Right lobe of liver (tissue), 6 donors: ENCODE data around the gene UBAP1L. TPM values are rescaled to one million over a fixed set of nuclear protein-coding genes. Genes with fewer than 3 reads are reported as not detected.
A peak's percentile ranks its signal among the peaks of the same experiment; 100 is the strongest.

Source experiments
- ATAC-seq, 4 donors: fragments of 200-7000 bp; cut with Tn5 transposase; one replicate each; pipeline ENCODE4 v1.9.1; 2020; ENCODE audit warnings: mild to moderate bottlenecking in 4 of 4, moderate library complexity in 4 of 4
- DNase-seq, 3 donors: peaks; one replicate each; pipeline ENCODE4 v3.0.0-alpha.2; 2020
- H3K27ac ChIP-seq, 3 donors: fragments of 200-600 bp; one replicate each; pipeline ENCODE4 v1.8.0; 2022
- H3K27me3 ChIP-seq, 2 donors: fragments of 200-600 bp; one replicate each; pipeline ENCODE4 v1.8.0; 2022
- H3K36me3 ChIP-seq, 4 donors: fragments of 200-600 bp; sonication (generic) in 1 of 4; one replicate each; pipeline versions ENCODE4 v1.5.1 to v1.8.0; 2017 to 2022; ENCODE audit warnings: control low read depth in 1 of 4
- H3K4me1 ChIP-seq, 4 donors: fragments of 200-600 bp; sonication (generic) in 1 of 4; one replicate each; pipeline versions ENCODE4 v1.5.1 to v1.8.0; 2017 to 2022; ENCODE audit warnings: control low read depth in 1 of 4
- H3K4me3 ChIP-seq, 3 donors: fragments of 200-600 bp; one replicate each; pipeline ENCODE4 v1.8.0; 2022
- H3K9me3 ChIP-seq, 4 donors: fragments of 200-600 bp; sonication (generic) in 1 of 4; one replicate each; pipeline versions ENCODE4 v1.5.1 to v1.8.0; 2017 to 2022; ENCODE audit warnings: control low read depth in 1 of 4
- POLR2A ChIP-seq: fragments of 450-650 bp; IDR thresholded peaks from one replicate; pipeline ENCODE4 v1.6.1; 2017; ENCODE audit warnings: antibody characterized with exemption, mild to moderate bottlenecking
- WGBS: methylation state at CpG from one replicate; pipeline ENCODE4 v1.1.6; 2018; ENCODE audit warnings: low coverage, low lambda C conversion rate; ENCODE audit not compliant: insufficient coverage; ENCODE audit errors: missing lambda C conversion rate; 5-methylcytosine and 5-hydroxymethylcytosine counted together
- intact Hi-C, 2 donors: fragments of 100-400 bp; cut with DNase I; formaldehyde crosslinking; loops; one replicate each; pipeline versions ENCODE4 v1.11.2 to v1.14.1; 2022
- total RNA-seq, 6 experiments: library from RNA; depleted of rRNA in 2 of 6; stranded (reverse); fragments of >200 nt in 2 of 6; fragmentation: NEBNext Ultra II Directional in 3 of 6; extraction: Animal tissue kit (Norgen Biotek cat#: 25700) in 3 of 6; gene quantifications; one replicate each; pipeline versions ENCODE4 v1.1.0 to v1.2.4, GENCODE V29; 2016 to 2023
- TF ChIP-seq, protein P1 (sequence below), 4 donors: fragments of 200-600 bp in 3 of 4; fragments of 450-650 bp in 1 of 4; IDR thresholded peaks; one replicate each; pipeline versions ENCODE4 v1.5.1 to v1.8.0; 2016 to 2022; ENCODE audit warnings: antibody characterized with exemption in 4 of 4, mild to moderate bottlenecking in 2 of 4
- donor health status: DM: no; HTN: yes; CAD: no.
- donor health status: DM: no; HTN: no; CAD: no.
- donor health status: DM: no; HTN: no; CAD: no.
- donor health status: DM: no; HTN: yes; CAD: no.
- donor health status: DM: no; HTN: yes; CAD: no.

Gene UBAP1L
- total RNA-seq, 6 experiments from 2014 or later: 1.6 to 5.9 (median 3.0) TPM

DNA sequence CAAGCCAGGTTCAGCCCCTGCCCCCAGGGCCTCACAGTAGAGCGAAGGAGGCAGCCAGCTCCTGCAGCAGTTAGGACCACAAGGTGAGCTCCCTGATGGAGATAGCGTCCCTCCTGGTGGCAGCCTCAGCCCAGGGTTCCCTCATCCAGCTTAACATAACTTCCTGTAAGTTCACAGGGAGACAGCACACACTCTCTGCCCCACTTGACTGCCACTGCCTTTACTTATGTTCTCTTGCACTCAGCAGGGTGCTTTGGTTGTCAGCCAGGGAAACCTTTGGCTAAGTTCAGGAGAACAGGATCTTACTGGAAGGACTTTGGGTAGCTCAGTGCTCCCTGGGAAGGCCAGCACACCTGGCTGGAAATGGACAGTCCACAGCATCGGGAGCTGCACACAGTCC, 27.6 kb downstream of the UBAP1L start:
- no peaks in the 10 kb centered on the region for H3K36me3 ChIP-seq
- peak in 2 of 3 donors; percentile 70 to 74 for DNase-seq
- peaks cover 0 to 68% (median 16%) of the 10 kb centered on the region in 4 donors for H3K4me1 ChIP-seq
- WGBS: 60% methylated on average over 1 of the region's 3 CpGs
- H3K27ac ChIP-seq: peak overlapping the region; percentile 86 to 99 (median 97)
- H3K27me3 ChIP-seq: no peaks in the 10 kb centered on the region
- no peaks in the 10 kb centered on the region for H3K9me3 ChIP-seq
- no peak overlapping the region for H3K4me3 ChIP-seq
- ATAC-seq: peak; percentile 2 to 35 (median 7)
- intact Hi-C loops: no loop called here
- TF ChIP-seq, protein P1, sequence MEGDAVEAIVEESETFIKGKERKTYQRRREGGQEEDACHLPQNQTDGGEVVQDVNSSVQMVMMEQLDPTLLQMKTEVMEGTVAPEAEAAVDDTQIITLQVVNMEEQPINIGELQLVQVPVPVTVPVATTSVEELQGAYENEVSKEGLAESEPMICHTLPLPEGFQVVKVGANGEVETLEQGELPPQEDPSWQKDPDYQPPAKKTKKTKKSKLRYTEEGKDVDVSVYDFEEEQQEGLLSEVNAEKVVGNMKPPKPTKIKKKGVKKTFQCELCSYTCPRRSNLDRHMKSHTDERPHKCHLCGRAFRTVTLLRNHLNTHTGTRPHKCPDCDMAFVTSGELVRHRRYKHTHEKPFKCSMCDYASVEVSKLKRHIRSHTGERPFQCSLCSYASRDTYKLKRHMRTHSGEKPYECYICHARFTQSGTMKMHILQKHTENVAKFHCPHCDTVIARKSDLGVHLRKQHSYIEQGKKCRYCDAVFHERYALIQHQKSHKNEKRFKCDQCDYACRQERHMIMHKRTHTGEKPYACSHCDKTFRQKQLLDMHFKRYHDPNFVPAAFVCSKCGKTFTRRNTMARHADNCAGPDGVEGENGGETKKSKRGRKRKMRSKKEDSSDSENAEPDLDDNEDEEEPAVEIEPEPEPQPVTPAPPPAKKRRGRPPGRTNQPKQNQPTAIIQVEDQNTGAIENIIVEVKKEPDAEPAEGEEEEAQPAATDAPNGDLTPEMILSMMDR (IDR thresholded peaks at IDR 0.05): no peak

- 40% methylated on average over 1 of the region's 6 CpGs for WGBS
- H3K4me3 ChIP-seq: no peak overlapping the region
- H3K9me3 ChIP-seq: no peaks in the 10 kb centered on the region
- DNase-seq (no peak), ATAC-seq (no peak)
- no peaks in the 10 kb centered on the region for H3K36me3 ChIP-seq
- H3K27me3 ChIP-seq: no peaks in the 10 kb centered on the region
- TF ChIP-seq, protein P1 (IDR thresholded peaks at IDR 0.05): no peak
- TF ChIP-seq POLR2A: no peak
- peak overlapping the region in 2 of 3 donors; percentile 86 to 99 for H3K27ac ChIP-seq
- peaks cover 0 to 68% (median 16%) of the 10 kb centered on the region in 4 donors for H3K4me1 ChIP-seq
- intact Hi-C loops: no loop called here
Observed at GRCh38 chr15:65086680-65087111, 28.3 kb downstream of the UBAP1L start.

DNA sequence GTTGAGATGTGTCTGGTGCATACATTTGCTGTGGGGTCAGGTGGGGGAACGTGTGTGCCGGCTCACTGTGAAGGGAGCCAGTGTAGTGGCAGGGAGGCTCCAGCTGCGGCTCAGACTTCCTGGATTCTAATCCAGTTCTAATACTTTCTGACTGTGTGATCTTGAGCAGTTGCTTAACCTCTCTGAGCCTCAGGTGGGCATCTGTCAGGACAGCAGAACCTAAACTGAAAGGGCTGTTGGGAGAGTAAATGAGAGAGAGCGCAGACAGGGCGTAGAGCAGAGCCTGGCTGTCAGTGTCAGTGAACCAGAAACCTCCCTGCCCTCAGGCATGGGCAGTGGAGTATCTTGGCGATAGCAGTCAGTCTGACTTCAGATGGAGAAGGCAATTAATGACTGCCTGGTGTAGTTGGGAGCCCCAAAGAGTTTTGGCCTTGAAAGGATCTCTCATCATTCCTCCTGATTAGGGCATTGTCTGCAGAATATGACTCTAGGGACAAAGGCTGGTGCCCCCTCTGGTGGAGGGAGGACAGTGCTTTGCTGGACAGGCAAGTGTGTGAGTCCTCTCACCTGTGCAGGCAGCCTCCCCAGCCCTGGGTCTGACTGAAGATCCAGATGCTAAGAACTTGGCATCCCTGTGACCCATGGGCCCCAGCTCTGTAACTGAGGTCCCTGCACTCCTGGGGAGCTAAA, 28.9 kb downstream of the UBAP1L start:
- H3K9me3 ChIP-seq: no peaks in the 10 kb centered on the region
- peak in 1 of 4 donors; percentile 5 for ATAC-seq
- H3K4me1 ChIP-seq: peaks cover 0 to 68% (median 16%) of the 10 kb centered on the region in 4 donors
- H3K27me3 ChIP-seq: no peaks in the 10 kb centered on the region
- H3K36me3 ChIP-seq: no peaks in the 10 kb centered on the region
- 94% methylated on average over 2 of the region's 6 CpGs for WGBS
- intact Hi-C loops: no loop called here
- H3K27ac ChIP-seq: peak overlapping the region in 1 of 3 donors; percentile 99
- TF ChIP-seq, protein P1 (IDR thresholded peaks at IDR 0.05): peak; percentile 28 to 55 (median 35)
- no peak for TF ChIP-seq POLR2A
- no peak for DNase-seq
- no peak overlapping the region for H3K4me3 ChIP-seq

GRCh38 chr15:65085207-65085753, 29.7 kb downstream of the UBAP1L start:
- Histone ChIP-seq H3K9me3 (no peaks in the 10 kb centered on the region), H3K4me1 (peaks cover 0 to 65% (median 16%) of the 10 kb centered on the region in 4 donors), H3K36me3 (no peaks in the 10 kb centered on the region), H3K27ac (peak overlapping the region in 1 of 3 donors; percentile 99), H3K27me3 (no peaks in the 10 kb centered on the region), H3K4me3 (no peak overlapping the region)
- no peak for ATAC-seq
- intact Hi-C loops: no loop called here
- TF ChIP-seq, protein P1 (IDR thresholded peaks at IDR 0.05): no peak
- no peak for TF ChIP-seq POLR2A
- no peak for DNase-seq
- 76% methylated on average over 5 of the region's 8 CpGs for WGBS
